DMS53 treated with DMSO at 0.1 percent for 48 hours (cell line): ENCODE measurements around the gene CEP20.
"Not testable (repeated sequence)": the region's sequence is repeated elsewhere in the genome, so short reads cannot be mapped to it uniquely, and the experiment has no call there.

ENCODE experiments used
- DNase-seq: peaks from one replicate; lab custom pipeline; 2025; ENCODE audit not compliant: unreplicated experiment; lab: John Stamatoyannopoulos, UW

The CEP20 gene, protein sequence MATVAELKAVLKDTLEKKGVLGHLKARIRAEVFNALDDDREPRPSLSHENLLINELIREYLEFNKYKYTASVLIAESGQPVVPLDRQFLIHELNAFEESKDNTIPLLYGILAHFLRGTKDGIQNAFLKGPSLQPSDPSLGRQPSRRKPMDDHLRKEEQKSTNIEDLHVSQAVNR

DNA sequence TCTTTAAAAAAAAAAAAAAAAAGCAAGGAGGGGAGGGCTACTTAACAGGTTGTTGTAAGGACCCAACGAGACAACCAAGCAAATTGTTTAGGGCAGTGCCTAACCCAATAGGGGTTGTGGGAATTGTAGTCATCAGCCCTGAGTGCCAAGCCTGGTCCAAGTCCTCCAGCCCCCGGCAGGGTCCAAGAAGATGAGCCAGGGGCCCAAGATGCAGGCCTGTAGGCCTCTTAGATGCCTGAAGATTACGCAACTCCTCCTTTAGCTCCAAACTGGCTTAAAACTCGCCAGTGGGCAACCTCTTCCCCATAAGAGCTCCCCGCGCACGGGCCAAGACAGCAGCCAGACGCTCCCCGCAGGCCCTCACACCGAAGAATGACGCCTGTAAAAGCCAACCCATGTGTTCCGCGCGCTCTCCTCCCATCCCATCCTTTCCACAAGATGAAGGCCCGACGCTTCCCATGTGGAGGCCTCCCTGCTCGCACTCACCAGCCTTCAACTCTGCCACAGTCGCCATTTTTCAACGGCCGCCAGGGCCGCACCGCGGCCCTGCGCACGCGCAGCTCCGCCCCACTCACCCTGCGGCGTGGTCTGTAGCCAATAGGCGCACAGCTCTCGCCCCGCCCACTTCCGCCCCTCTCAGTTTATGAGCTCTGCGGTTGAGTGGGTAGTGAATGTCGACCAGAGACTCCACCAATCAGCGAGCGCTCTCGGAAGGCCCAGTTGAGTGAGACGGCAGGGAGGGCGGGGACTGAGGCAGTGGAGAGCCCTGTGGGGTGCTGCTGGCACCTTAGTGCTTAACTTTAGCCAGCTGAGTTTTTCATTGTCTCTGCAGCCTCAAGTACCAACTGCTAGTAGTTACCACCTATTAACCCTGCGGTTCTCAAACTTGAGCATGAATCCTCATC is at the start of gene CEP20:
TSS of gene CEP20 (minus strand) at position 532 of the 905 bp plus-strand sequence. CDS start at position 514, 18 bp downstream.
- DNase-seq = peak; percentile 92

DNA sequence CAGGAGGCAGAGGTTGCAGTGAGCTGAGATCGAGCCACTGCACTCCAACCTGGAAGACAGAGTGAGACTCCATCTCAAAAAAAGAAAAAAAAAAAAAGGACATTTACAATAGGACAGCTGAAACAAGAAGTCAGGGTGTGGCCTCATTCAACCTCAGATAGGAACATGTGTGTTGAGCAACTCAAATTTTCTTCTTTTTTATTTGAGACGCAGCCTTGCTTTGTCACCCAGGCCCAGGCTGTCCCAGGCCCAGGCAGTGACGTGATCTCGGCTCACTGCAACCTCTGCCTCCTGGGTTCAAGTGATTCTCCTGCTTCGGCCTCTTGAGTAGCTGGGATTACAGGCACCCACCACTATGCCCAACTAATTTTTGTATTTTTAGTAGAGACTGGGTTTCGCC is 48.4 kb upstream of the CEP20 start:
- DNase-seq = not testable (repeated sequence)

GRCh38 chr16:15934991-15935390 is 46.6 kb upstream of the CEP20 start:
- DNase-seq = no peak

- no peak for DNase-seq
These were observed 45.4 kb upstream of the CEP20 start for GRCh38 chr16:15933781-15934180.

DNA sequence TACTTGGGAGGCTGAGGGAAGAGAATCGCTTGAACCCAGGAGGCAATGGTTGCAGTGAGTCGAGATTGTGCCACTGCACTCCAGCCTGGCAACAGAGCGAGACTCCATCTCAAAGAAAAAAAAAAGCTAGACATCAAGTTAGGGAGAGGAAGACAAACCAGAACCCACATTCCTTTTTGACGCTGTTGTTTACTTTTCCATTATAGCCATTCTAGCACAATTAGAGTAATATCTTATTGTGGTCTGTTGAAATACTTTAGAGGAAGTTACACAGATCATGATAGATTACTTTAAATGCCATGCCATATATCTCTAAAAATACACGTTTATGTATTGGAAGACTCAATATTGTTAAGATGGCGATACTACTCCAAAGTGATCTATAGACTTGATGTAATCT is 44.5 kb upstream of the CEP20 start:
- no peak for DNase-seq

DNA sequence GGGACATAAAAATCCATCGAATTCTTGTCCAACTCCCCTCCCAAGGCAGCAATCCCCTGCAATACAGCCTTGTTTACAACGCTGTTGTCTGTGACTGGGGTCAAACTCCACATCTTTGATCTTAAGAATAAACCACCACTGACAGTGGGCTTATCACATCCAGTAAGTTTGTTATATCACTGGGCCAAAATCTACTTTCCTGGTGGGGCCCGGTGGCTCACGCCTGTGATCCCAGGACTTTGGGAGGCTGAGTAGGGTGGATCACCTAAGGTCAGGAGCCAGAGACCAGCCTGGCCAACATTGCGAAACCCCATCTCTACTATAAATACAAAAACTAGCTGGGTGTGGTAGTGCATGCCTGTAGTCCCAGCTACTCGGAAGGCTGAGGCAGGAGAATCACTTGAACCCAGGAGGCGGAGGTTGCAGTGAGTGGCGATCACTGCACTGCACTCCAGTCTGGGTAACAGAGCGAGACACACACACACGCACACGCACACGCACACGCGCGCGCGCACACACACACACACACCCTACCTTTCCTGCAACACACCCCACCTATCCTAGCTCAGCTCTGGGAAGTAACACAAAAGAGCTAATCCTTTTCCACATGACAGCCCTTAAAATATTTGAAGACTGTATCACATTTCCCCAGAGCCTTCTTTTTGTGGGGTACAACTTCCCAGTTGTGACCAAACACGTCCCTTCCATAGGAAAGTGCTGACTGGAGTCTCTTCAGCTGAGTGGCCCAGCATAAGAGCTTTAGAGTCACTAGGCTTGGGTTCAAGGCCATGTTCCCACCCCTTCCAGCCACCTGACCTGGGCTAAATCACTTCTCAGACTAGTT is 40.1 kb upstream of the CEP20 start:
- no peak for DNase-seq

GRCh38 chr16:15925631-15926030 is 37.2 kb upstream of the CEP20 start:
- no peak for DNase-seq

- DNase-seq = no peak
These were observed 36.6 kb upstream of the CEP20 start for GRCh38 chr16:15924996-15925395.

- DNase-seq = no peak
These were observed 30.9 kb upstream of the CEP20 start for GRCh38 chr16:15919331-15919730.

- DNase-seq = not testable (repeated sequence)
These were observed 29.9 kb upstream of the CEP20 start for GRCh38 chr16:15918314-15918713.

DNA sequence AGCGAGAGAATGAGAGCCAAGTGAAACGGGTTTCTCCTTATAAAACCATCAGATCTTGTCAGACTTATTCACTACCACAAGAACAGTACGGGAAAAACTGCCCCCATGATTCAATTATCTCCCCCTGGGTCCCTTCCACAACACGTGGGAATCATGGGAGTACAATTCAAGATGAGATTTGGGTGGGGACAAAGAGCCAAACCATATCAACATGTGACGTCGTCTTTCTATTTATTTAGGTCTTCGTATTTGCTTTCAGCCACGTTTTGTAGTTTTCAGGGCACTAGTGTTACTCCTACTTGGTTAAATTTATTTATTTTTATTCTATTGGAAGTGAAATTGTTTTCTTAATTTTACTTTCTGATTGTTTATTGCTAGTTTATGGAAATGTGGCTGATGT is 27.9 kb upstream of the CEP20 start:
- DNase-seq = no peak

- DNase-seq = no peak
These were observed 27.2 kb upstream of the CEP20 start for GRCh38 chr16:15915555-15916081.

GRCh38 chr16:15913046-15913698 is 24.8 kb upstream of the CEP20 start:
- DNase-seq = no peak

GRCh38 chr16:15911198-15911597 is 22.8 kb upstream of the CEP20 start:
- no peak for DNase-seq

DNA sequence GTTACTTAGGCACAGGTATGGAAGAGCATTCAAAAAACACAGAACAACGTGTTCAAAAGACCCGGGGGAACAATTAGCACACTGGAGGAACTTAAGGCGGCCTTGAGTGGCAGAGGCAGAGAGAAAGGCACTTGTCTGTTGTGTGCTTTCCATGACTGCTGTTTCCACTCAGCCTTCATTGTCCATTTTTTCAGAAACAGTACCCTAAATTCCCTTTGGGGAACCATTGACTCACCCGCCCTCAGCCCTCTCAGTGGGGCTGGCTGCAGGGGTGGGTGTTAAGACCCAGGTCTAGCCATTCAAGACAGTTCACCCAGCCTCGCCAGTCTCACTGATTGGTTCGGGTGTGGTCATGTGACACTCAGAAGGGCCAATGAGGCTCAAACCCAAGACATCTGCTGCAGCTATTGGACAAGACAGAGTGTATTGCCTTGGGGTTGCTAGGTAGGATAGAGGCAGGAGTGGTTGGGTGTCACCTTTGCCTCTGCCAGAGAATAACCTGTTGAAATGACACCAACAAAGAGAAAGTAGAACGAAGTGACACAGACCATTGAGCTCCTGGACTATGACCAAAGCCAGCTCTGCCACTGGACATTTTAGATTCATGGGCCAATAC is 19.6 kb upstream of the CEP20 start:
- peak; percentile 6 for DNase-seq

DNA sequence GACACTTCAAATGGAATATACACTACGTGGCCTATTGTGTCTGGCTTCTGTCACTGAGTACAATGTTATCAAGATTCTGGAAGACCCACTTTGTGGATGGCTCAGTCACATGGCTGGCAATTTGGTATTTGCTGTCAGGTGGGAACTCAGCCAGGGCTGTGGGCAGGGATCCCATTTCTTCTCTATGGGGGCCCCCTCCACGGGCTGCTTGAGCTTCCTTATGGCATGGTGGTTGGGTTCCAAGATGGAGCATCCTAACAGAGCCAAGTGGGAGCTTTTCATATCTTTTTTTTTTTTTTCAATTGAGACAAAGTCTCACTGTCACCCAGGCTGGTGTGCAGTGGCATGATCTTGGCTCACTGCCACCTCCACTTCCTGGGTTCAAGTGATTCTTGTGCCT is 18.0 kb upstream of the CEP20 start:
- no peak for DNase-seq

DNA sequence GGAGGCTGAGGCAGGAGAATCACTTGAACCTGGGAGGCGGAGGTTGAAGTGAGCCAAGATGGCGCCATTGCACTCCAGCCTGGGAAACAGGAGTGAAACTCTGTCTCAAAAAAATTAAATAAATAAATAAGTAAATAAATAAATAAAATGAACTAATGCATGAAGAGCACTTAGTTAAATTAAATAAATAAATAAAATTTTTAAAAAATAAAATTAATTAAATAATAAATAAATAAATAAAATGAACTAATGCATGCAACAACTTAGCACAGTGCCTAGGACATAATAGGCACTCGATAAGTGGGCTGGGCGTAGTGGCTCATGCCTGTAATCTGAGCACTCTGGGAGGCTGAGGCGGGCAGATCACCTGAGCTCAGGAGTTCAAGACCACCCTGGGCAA is 15.6 kb upstream of the CEP20 start:
- no peak for DNase-seq

DNA sequence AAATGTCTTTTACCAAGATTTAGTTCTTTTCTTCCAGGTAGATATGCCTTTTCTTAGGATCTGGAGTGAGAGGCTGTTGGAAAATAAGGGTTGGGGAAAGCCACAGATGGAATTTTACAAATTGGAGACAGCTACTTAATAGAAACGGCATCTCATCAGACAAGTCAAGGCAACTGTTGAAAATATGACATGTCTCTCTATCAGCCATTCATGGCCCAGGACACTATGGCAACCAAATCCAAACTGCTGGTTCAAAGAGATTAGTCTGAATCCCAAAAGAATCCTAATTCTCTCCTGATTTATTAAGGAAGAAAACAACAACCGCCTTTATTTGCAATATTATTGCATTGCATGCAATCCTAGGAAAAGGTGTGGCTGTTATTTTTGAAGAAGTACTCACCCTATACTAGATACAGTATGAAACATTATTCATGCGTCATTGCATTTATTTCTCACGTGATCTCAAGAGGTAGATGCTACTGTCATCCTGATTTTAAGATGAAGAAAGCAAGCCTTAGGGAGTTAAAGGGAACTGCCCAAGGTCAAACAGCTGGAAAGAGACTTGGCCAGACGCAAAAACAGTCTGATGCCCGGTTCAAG is 12.6 kb upstream of the CEP20 start:
- DNase-seq = no peak

DNA sequence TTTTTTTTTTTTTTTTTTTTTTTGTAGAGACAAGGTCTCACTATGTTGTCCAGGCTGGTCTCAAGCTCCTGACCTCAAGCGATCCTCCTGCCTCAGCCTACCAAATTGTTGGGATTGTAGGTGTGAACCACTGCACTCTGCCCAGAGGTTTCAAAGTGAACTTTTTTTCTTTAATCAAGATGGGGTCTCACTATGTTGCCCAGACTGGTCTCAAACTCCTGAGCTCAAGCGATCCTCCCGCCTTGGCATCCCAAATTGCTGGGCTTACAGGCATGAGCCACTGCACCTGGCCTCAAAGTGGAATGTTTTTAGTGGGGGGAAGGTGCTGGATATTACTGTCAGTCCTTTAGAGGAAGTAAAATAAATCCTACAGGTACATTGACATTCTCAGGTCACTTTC is 12.0 kb upstream of the CEP20 start:
- no peak for DNase-seq

- peak; percentile 72 for DNase-seq
These were observed 11.2 kb upstream of the CEP20 start for GRCh38 chr16:15899538-15900100.
